SHP77 (cell line): ENCODE results near the gene AKIRIN1.
"Not testable (repeated sequence)": the region's sequence is repeated elsewhere in the genome, so short reads cannot be mapped to it uniquely, and the experiment has no call there.

Experiments used
- DNase-seq, 2 experiments: peaks; one replicate each; lab custom pipeline; 2025; lab: John Stamatoyannopoulos, UW

Gene AKIRIN1

DNA sequence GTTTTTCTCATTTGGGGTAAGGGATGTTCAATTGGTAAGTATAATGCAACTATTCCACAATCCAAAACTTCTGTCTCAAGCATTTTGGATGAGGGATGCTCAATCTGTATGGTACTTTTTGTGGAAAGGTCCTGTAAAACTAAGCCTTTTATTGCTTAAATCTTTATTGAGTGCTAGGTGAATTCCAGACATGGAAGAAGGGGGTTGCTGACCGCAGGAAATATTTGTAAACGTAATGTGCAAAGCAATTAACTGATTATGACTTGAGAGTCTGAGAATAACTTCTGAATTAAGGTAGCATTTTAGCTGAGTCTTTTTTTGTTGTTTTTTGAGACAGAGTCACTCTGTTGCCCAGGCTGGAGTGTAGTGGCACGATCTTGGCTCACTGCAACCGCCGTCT lies 3.1 kb downstream of the AKIRIN1 start:
- DNase-seq, result no peak

DNA sequence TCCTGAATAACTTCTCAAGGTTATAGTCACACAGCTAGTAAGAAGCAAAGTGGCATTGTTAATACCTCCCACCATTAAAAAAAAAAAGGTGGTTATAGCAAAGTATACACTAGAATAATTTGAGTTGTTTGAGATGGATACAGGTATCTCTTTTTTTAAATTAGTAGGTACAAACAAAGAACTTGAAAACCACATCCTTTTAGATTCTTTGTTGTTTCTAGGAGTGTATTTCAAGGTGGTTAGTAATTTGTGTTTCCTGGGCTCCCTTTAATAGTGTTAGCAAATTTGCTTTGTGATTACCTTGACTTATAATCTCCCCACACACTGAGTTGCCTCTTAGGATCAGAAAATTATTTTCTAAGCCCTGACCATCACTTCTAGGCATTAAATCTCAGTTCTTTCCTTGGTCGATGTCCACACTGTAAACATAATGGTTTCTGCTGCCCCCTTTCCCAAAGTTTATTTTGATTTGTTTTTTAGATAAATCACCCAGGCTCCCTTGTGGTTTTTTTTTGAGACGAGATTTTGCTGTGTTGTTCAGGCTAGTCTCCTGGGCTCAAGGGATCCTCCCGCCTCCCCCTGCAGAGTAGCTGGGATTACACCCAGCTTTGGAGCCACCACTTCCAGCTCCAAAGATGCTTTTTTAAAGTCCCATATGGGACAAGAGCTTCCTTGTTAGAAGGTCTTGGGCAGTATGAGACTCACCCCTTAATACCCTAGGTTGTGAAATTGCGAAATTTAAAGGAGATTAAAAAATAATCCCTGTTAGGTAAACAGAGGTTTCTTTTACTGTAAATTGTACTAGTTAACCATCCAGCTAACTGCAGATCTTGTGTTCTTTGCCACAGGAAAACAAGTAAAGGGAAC lies 6.2 kb downstream of the AKIRIN1 start:
- DNase-seq, result no peak

DNA sequence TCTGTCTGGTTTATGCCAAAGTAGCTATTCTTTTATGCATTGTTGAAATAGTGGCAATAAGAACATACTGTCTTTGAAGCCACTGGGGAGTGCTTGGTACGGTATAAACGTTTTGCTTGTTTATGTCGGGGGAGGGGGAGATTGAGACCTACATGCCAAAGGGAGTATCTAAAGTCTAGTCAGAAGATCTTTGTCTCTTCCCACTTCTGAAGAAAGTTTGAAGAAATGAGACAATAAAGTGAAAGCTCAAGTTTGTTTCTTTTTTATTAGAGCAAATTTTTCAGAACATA lies 6.8 kb downstream of the AKIRIN1 start:
- no peak for DNase-seq

DNA sequence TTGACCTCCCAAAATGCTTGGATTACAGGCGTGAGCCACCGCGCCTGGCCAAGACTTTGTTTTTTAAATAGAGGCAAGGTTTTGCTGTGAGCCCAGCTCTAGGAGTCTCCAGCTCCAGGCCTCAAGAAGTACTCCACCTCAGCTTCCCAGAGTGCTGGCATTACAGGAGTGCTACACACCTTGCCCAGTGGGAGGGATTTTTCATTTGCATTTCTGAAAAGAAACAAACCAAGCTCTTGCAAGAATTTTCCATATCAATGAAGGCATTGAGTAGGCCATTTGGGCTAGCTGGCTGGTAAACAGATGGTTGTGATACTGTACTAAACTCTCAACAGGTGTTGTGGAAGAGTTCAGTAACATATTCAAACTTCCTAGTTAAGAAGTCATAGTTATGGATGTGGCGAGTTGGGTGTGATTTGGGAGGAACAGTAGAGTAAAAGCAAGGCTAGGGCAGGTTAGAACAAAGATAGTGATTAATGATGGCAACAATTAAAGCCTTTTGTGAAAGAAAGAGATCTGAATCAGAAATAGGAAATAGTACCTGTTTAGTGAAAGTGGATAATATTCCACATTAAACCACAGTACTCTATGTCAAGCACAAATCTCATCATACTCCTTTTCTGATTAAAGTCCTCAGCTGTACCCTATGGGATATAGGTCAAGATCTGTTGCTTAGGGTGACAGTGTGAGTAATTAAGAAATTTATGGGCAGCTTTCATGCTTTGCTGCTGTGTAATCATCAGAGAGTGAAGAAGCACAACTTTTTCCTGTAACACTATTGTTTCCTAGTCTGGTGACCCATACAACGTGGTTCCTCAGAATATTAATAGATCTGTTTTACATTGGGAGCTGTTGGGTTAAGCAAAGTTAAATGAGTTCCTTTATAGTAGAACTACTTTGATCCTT lies 10.7 kb downstream of the AKIRIN1 start:
- DNase-seq, result no peak

GRCh38 chr1:39003281-39003680 lies 12.2 kb downstream of the AKIRIN1 start:
- DNase-seq, result no peak

DNA sequence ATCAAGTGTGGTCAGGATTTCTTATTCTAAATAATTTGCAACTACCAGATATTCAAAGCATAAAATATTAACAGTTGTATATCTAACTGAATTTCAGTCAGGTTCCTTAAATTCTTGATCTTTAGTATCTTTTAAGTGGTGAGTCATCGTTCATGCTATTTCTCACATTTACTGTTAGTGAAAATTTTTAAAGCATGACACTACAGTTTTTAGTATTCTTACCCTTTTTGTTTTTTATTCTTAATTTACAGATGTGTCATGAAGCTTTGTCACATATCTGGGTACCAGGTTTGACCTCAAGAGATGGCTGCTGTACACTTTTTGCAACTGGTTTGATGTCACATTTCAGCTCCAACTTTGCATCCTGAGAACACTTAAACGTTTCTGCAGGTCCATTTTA lies 12.7 kb downstream of the AKIRIN1 start:
- DNase-seq, result no peak

DNA sequence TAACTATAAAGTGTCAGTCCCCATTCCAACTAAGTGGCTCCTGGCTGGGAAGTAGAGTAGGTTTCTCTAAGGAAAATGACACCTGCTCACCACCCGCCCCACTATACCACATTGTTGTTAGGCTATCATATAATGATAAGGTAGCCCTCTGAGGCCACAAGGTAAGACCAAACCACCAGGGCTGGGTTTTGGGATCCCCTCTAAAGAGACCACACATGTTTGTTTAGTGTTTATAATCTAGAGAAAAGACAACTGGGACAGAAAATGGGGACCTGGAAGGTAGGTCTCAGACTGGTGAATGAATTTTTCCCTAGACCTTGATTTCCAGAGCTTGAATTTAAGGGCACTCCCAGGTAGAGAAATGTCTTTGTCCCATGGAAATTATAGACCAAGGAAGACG lies 15.2 kb downstream of the AKIRIN1 start:
- DNase-seq, result no peak

GRCh38 chr1:39006726-39007645 lies 15.9 kb downstream of the AKIRIN1 start:
- DNase-seq, result no peak

- DNase-seq, result not testable (repeated sequence)
Measured at GRCh38 chr1:39014956-39015355, 23.9 kb downstream of the AKIRIN1 start.

- DNase-seq, result no peak
Measured at GRCh38 chr1:39016604-39017171, 25.6 kb downstream of the AKIRIN1 start.

DNA sequence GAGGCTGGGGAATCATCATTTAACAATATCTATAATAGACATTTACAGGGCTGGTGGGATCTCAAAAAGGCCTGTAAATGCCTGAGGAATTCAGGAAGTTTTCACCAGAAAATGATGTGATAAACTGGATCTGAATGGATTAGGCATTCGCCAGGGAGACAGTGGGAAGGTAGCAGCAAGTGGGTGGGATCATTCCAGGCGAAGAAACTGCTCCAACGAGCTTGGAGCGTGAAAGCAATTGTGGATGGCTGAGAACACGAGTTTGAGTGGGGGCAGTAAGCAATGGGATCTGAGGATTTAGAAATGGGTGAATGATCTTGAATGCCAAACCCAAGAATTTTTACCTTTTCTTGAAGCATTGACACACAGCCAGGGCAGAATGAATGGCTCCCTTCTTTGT lies 26.2 kb downstream of the AKIRIN1 start:
- no peak for DNase-seq

- DNase-seq, result not testable (repeated sequence)
Measured at GRCh38 chr1:39020494-39020893, 29.4 kb downstream of the AKIRIN1 start.

GRCh38 chr1:39021426-39021825 lies 30.4 kb downstream of the AKIRIN1 start:
- DNase-seq, result no peak

DNA sequence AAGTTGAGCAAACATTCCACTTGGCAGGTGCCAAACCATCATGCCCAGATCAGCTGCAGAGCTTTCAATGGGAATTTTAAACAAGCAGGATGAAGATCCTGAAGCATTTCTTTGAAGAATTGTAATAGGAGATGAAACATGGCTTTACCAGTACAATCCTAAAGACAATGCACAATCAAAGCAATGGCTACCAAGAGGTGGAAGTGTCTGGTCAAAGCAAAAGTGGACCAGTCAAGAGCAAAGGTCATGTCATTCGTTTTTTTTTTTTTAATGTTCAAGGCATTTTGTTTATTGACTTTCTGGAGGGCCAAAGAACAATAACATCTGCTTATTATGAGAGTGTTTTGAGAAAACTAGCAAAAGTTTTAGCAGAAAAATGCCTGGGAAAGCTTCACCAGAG lies 32.1 kb downstream of the AKIRIN1 start:
- DNase-seq, result no peak

DNA sequence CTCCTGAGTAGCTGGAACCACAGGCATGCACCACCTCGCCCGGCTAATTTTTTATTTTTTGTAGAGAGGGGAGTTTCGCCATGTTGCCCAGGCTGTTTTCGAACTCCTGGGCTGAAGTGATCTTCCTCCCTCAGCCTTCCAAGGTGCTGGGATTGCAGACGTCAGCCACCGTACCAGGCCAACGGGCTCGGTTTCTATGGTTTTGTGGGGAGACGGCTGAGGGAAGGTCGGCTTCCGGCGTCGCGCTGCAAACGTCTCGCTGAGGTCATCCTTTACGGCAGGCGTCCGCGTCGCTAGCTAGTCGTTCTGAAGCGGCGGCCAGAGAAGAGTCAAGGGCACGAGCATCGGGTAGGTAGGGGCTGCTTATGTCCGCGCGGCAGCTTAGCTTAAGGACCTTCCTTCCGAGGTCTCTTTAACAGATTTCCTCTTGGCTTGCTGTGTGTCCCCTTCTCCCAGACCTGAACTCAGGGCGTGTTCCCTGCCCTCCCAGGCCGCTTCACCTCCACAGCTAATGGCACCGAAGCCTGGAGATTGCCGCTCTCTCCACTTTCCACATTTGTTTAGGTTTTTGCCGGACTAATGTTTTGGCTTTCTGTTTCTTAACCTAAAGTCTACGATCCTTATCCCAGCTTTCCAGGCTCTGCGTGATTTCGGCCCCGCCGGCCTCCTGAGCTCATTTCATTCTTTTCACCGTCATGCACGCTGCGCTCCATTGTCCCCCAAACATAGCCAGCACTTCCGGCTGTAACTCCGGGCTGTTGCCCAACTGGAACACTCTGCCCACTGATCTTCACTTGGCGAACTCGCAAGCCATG lies 35.2 kb downstream of the AKIRIN1 start, which contains the start of gene NDUFS5:
TSS of gene NDUFS5 (plus strand) at position 300 of the 815 bp plus-strand sequence. CDS start 2,375 bp downstream, outside the sequence.
- peak; percentile 84 to 92 for DNase-seq

GRCh38 chr1:39026866-39027507 lies 35.9 kb downstream of the AKIRIN1 start:
- DNase-seq, result no peak

- no peak for DNase-seq
Measured at GRCh38 chr1:39034114-39034654, 43.1 kb downstream of the AKIRIN1 start.

- no peak for DNase-seq
Measured at GRCh38 chr1:39036678-39037077, 45.6 kb downstream of the AKIRIN1 start.

DNA sequence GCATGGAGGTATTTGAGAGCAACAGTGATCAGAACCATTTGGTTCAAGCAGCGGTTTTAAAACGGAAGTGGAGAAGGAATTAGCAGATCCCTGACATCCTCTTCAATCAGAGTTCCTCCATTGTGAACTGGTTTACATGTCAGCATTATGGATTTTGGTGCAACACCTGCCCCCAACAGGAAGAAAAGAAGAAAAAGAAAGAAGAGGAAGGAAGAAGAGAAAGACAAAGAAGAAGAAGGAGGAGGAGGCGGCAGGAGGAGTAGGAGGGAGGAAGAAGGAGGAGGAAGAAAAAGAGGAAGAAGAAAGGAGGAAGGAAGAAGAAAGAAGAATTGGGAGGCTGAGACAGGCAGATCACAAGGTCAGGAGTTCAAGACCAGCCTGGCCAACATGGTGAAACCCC lies 52.4 kb downstream of the AKIRIN1 start:
- no peak for DNase-seq

- no peak for DNase-seq
Measured at GRCh38 chr1:39044762-39045161, 53.7 kb downstream of the AKIRIN1 start.
